ENCODE results near the gene CYP1A2. TPM values are rescaled to one million over a fixed set of nuclear protein-coding genes. Genes with fewer than 3 reads are reported as not detected.

Gene CYP1A2
- total and polyA plus RNA-seq, 2 of the 13 experiments (the other 11 are each of a cell fraction or from before 2014, with no cell fraction given), result 0.07 TPM; not detected in 1

- TF ChIP-seq, protein P1, sequence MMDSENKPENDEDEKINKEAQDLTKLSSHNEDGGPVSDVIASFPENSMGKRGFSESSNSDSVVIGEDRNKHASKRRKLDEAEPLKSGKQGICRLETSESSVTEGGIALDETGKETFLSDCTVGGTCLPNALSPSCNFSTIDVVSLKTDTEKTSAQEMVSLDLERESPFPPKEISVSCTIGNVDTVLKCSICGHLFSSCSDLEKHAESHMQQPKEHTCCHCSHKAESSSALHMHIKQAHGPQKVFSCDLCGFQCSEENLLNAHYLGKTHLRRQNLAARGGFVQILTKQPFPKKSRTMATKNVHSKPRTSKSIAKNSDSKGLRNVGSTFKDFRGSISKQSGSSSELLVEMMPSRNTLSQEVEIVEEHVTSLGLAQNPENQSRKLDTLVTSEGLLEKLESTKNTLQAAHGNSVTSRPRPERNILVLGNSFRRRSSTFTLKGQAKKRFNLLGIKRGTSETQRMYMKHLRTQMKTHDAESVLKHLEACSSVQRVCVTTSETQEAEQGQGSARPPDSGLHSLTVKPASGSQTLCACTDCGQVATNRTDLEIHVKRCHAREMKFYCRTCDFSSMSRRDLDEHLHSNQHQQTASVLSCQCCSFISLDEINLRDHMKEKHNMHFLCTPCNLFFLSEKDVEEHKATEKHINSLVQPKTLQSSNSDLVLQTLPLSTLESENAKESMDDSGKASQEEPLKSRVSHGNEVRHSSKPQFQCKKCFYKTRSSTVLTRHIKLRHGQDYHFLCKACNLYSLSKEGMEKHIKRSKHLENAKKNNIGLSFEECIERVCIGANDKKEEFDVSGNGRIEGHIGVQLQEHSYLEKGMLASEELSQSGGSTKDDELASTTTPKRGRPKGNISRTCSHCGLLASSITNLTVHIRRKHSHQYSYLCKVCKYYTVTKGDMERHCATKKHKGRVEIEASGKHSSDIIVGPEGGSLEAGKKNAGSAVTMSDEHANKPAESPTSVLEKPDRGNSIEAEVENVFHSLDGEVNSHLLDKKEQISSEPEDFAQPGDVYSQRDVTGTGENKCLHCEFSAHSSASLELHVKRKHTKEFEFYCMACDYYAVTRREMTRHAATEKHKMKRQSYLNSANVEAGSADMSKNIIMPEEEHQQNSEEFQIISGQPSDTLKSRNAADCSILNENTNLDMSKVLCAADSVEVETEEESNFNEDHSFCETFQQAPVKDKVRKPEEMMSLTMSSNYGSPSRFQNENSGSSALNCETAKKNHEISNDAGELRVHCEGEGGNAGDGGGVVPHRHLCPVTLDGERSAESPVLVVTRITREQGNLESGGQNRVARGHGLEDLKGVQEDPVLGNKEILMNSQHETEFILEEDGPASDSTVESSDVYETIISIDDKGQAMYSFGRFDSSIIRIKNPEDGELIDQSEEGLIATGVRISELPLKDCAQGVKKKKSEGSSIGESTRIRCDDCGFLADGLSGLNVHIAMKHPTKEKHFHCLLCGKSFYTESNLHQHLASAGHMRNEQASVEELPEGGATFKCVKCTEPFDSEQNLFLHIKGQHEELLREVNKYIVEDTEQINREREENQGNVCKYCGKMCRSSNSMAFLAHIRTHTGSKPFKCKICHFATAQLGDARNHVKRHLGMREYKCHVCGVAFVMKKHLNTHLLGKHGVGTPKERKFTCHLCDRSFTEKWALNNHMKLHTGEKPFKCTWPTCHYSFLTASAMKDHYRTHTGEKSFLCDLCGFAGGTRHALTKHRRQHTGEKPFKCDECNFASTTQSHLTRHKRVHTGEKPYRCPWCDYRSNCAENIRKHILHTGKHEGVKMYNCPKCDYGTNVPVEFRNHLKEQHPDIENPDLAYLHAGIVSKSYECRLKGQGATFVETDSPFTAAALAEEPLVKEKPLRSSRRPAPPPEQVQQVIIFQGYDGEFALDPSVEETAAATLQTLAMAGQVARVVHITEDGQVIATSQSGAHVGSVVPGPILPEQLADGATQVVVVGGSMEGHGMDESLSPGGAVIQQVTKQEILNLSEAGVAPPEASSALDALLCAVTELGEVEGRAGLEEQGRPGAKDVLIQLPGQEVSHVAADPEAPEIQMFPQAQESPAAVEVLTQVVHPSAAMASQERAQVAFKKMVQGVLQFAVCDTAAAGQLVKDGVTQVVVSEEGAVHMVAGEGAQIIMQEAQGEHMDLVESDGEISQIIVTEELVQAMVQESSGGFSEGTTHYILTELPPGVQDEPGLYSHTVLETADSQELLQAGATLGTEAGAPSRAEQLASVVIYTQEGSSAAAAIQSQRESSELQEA (CRISPR knock-in tag; IDR thresholded peaks at IDR 0.05; ENCODE audit: not compliant biosample characterization), result no peak
- TF ChIP-seq MEF2D (CRISPR knock-in tag; IDR thresholded peaks at IDR 0.05), result peak; percentile 89
- TF ChIP-seq, protein P2, sequence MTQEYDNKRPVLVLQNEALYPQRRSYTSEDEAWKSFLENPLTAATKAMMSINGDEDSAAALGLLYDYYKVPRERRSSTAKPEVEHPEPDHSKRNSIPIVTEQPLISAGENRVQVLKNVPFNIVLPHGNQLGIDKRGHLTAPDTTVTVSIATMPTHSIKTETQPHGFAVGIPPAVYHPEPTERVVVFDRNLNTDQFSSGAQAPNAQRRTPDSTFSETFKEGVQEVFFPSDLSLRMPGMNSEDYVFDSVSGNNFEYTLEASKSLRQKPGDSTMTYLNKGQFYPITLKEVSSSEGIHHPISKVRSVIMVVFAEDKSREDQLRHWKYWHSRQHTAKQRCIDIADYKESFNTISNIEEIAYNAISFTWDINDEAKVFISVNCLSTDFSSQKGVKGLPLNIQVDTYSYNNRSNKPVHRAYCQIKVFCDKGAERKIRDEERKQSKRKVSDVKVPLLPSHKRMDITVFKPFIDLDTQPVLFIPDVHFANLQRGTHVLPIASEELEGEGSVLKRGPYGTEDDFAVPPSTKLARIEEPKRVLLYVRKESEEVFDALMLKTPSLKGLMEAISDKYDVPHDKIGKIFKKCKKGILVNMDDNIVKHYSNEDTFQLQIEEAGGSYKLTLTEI (CRISPR knock-in tag; conservative IDR thresholded peaks at IDR 0.05), result no peak
- TF ChIP-seq, protein P3, sequence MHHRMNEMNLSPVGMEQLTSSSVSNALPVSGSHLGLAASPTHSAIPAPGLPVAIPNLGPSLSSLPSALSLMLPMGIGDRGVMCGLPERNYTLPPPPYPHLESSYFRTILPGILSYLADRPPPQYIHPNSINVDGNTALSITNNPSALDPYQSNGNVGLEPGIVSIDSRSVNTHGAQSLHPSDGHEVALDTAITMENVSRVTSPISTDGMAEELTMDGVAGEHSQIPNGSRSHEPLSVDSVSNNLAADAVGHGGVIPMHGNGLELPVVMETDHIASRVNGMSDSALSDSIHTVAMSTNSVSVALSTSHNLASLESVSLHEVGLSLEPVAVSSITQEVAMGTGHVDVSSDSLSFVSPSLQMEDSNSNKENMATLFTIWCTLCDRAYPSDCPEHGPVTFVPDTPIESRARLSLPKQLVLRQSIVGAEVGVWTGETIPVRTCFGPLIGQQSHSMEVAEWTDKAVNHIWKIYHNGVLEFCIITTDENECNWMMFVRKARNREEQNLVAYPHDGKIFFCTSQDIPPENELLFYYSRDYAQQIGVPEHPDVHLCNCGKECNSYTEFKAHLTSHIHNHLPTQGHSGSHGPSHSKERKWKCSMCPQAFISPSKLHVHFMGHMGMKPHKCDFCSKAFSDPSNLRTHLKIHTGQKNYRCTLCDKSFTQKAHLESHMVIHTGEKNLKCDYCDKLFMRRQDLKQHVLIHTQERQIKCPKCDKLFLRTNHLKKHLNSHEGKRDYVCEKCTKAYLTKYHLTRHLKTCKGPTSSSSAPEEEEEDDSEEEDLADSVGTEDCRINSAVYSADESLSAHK (CRISPR knock-in tag; IDR thresholded peaks at IDR 0.05; ENCODE audit: borderline replicate concordance), result no peak
- no peak for TF ChIP-seq ZNF138 (CRISPR knock-in tag; IDR thresholded peaks at IDR 0.05; ENCODE audit: low read depth)
- TF ChIP-seq, protein P4, sequence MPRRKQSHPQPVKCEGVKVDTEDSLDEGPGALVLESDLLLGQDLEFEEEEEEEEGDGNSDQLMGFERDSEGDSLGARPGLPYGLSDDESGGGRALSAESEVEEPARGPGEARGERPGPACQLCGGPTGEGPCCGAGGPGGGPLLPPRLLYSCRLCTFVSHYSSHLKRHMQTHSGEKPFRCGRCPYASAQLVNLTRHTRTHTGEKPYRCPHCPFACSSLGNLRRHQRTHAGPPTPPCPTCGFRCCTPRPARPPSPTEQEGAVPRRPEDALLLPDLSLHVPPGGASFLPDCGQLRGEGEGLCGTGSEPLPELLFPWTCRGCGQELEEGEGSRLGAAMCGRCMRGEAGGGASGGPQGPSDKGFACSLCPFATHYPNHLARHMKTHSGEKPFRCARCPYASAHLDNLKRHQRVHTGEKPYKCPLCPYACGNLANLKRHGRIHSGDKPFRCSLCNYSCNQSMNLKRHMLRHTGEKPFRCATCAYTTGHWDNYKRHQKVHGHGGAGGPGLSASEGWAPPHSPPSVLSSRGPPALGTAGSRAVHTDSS (CRISPR knock-in tag; conservative IDR thresholded peaks at IDR 0.05), result no peak
- TF ChIP-seq ZNF432 (CRISPR knock-in tag; IDR thresholded peaks at IDR 0.05; ENCODE audit: borderline replicate concordance), result no peak
- TF ChIP-seq CEBPZ (IDR thresholded peaks at IDR 0.05; ENCODE audit: low read length), result no peak
- TF ChIP-seq ZNF337 (CRISPR knock-in tag; IDR thresholded peaks at IDR 0.05; ENCODE audit: borderline replicate concordance, low read depth), result no peak
Measured at GRCh38 chr15:74730619-74731316, 17.9 kb upstream of the CYP1A2 start (continued).
